Uterus (tissue), 4 donors: Measurements from ENCODE around the gene ENTPD7. TPM values are rescaled to one million over a fixed set of nuclear protein-coding genes. Genes with fewer than 3 reads are reported as not detected.
A peak's percentile ranks its signal among the peaks of the same experiment; 100 is the strongest.

ENCODE experiments used
- DNase-seq, 2 donors: peaks; one replicate each; pipeline ENCODE4 v3.0.0-alpha.2; 2019 to 2020
- H3K27ac ChIP-seq, 2 donors: fragments of 200-600 bp; sonication (generic); 1 replicate in 1 of 2; 2 replicates in 1 of 2; pipeline ENCODE4 v1.5.1; 2016 to 2018
- H3K27me3 ChIP-seq, 2 donors: fragments of 200-600 bp; sonication (generic); one replicate each; pipeline ENCODE4 v1.5.1; 2018 to 2019; ENCODE audit warnings: control low read depth in 1 of 2
- H3K36me3 ChIP-seq, 2 donors: fragments of 200-600 bp; sonication (generic); one replicate each; pipeline ENCODE4 v1.5.1; 2019; ENCODE audit warnings: control low read depth in 1 of 2
- H3K4me1 ChIP-seq, 2 donors: fragments of 200-600 bp; sonication (generic); one replicate each; pipeline ENCODE4 v1.5.1; 2018 to 2019; ENCODE audit warnings: control low read depth in 1 of 2
- H3K4me3 ChIP-seq, 2 donors: fragments of 200-600 bp; sonication (generic); 1 replicate in 1 of 2; 2 replicates in 1 of 2; pipeline ENCODE4 v1.5.1; 2018 to 2019; ENCODE audit warnings: mild to moderate bottlenecking in 1 of 2
- H3K9me3 ChIP-seq, 2 donors: fragments of 200-600 bp; sonication (generic); one replicate each; pipeline ENCODE4 v1.5.1; 2019; ENCODE audit warnings: control low read depth in 1 of 2
- POLR2A ChIP-seq, 2 donors: fragments of 450-650 bp; IDR thresholded peaks; one replicate each; pipeline ENCODE4 v1.6.1; 2016; ENCODE audit warnings: antibody characterized with exemption in 2 of 2, mild to moderate bottlenecking in 1 of 2, moderate library complexity in 1 of 2
- intact Hi-C: fragments of 100-400 bp; cut with DNase I; formaldehyde crosslinking; loops from one replicate; pipeline ENCODE4 v1.15.1; 2023; ENCODE audit warnings: low total_unique reads
- total RNA-seq, 4 donors: library from RNA; depleted of rRNA in 3 of 4; stranded (reverse); fragments of >200 nt in 3 of 4; gene quantifications; one replicate each; pipeline versions ENCODE4 v1.1.0 to v1.2.4, GENCODE V29; 2014 to 2023
- TF ChIP-seq, protein P1 (sequence below), 4 experiments: fragments of 200-600 bp in 2 of 4; fragments of 450-650 bp in 2 of 4; sonication (generic) in 2 of 4; IDR thresholded peaks; one replicate each; pipeline ENCODE4 v1.5.1; 2016 to 2019; ENCODE audit warnings: antibody characterized with exemption in 4 of 4, mild to moderate bottlenecking in 2 of 4, moderate library complexity in 1 of 4
- donor health status: DM: yes; HTN: yes; CAD: no.

The ENTPD7 gene
- total RNA-seq, 4 donors from 2014 or later: 0.26 to 25.2 (median 5.0) TPM

DNA sequence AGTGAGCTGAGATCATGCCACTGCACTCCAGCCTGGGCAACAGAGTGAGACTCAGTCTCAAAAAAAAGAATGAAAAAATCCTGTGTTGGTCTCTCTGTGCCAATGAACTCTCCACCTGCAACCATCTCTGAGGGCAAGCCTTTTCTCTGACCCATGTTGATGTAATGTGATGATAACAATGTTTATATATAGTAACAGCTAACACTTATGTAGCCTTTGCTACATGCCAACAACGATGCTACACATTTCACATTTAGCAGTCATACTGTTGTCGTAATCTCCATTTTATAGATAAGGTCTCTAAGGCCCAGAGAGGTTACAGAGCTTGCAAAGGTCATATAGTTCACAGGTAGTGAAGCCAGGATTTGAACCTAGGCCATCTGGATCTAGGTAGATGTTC is 61.1 kb downstream of the ENTPD7 start:
- TF ChIP-seq, protein P1, sequence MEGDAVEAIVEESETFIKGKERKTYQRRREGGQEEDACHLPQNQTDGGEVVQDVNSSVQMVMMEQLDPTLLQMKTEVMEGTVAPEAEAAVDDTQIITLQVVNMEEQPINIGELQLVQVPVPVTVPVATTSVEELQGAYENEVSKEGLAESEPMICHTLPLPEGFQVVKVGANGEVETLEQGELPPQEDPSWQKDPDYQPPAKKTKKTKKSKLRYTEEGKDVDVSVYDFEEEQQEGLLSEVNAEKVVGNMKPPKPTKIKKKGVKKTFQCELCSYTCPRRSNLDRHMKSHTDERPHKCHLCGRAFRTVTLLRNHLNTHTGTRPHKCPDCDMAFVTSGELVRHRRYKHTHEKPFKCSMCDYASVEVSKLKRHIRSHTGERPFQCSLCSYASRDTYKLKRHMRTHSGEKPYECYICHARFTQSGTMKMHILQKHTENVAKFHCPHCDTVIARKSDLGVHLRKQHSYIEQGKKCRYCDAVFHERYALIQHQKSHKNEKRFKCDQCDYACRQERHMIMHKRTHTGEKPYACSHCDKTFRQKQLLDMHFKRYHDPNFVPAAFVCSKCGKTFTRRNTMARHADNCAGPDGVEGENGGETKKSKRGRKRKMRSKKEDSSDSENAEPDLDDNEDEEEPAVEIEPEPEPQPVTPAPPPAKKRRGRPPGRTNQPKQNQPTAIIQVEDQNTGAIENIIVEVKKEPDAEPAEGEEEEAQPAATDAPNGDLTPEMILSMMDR (IDR thresholded peaks at IDR 0.05): no peak
- no peak for TF ChIP-seq POLR2A (IDR thresholded peaks at IDR 0.05)
- H3K9me3 ChIP-seq: no peaks in the 10 kb centered on the region
- DNase-seq: no peak
- H3K27me3 ChIP-seq: no peaks in the 10 kb centered on the region
- no peaks in the 10 kb centered on the region for H3K4me1 ChIP-seq
- intact Hi-C loops: no loop called here
- H3K36me3 ChIP-seq: no peaks in the 10 kb centered on the region
- H3K27ac ChIP-seq: no peak overlapping the region
- no peak overlapping the region for H3K4me3 ChIP-seq

DNA sequence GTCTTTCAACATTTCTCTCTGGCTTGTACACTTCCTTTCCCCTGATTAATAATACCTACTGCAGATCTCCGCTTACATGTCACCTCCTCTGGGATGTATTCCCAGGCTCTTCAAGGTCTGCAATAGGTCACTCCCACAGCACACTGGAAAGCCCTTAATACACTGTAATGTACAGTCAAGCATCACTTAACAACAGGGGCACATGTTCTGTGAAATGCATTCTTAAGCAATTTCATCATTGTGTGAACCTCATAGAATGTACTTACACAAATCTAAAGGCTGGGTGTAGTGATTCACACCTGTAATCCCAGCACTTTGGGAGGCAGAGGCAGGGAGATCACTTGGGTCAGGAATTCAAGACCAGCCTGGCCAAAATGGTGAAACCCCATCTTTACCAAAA is 70.7 kb downstream of the ENTPD7 start:
- Histone ChIP-seq H3K4me3 (no peak overlapping the region), H3K9me3 (no peaks in the 10 kb centered on the region), H3K27me3 (no peaks in the 10 kb centered on the region), H3K27ac (no peak overlapping the region), H3K4me1 (peaks cover 0 to 6% of the 10 kb centered on the region in 2 donors), H3K36me3 (no peaks in the 10 kb centered on the region)
- DNase-seq: no peak
- intact Hi-C loops: no loop called here
- TF ChIP-seq POLR2A (IDR thresholded peaks at IDR 0.05): no peak
- TF ChIP-seq, protein P1 (IDR thresholded peaks at IDR 0.05): no peak

DNA sequence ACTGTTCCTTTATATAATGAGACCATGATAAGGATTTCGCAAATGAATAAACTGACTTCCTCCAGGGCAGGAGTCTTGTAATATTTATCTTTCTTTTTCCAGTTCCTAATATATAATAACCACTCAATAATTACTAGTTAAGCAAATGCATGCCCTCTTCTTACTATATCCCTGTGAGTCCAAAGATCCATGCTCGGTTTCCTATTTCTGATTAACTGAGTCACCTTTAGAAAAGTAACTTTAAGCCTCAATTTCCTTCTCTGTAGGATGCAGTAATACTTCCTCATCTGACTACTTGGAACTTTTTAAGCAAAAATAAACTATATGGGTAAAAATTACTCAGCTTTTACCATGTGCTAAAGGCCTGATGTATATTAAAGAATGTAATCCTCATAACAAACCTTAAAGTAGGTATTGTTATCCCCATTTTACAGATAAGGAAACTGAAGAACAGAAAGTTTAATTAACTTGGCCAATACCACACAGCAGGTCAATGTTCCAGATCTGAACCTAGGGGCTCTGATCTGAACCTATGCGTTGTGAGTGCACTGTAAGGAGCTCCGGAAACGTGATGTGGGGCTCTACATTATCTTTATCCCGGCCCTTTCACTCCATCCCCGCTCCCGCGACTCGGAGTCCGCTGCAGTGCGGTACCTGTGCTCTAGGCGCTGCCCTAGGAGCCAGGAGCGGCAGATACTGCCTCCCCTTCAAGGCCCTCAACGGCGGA is 72.2 kb downstream of the ENTPD7 start:
- intact Hi-C loops: no loop called here
- no peaks in the 10 kb centered on the region for H3K9me3 ChIP-seq
- peak overlapping the region; percentile 90 to 92 for H3K4me3 ChIP-seq
- H3K4me1 ChIP-seq: peaks cover 0 to 6% of the 10 kb centered on the region in 2 donors
- no peak for DNase-seq
- H3K27me3 ChIP-seq: no peaks in the 10 kb centered on the region
- peak overlapping the region; percentile 84 to 85 for H3K27ac ChIP-seq
- H3K36me3 ChIP-seq: no peaks in the 10 kb centered on the region
- TF ChIP-seq, protein P1 (IDR thresholded peaks at IDR 0.05): no peak
- TF ChIP-seq POLR2A (IDR thresholded peaks at IDR 0.05): no peak

DNA sequence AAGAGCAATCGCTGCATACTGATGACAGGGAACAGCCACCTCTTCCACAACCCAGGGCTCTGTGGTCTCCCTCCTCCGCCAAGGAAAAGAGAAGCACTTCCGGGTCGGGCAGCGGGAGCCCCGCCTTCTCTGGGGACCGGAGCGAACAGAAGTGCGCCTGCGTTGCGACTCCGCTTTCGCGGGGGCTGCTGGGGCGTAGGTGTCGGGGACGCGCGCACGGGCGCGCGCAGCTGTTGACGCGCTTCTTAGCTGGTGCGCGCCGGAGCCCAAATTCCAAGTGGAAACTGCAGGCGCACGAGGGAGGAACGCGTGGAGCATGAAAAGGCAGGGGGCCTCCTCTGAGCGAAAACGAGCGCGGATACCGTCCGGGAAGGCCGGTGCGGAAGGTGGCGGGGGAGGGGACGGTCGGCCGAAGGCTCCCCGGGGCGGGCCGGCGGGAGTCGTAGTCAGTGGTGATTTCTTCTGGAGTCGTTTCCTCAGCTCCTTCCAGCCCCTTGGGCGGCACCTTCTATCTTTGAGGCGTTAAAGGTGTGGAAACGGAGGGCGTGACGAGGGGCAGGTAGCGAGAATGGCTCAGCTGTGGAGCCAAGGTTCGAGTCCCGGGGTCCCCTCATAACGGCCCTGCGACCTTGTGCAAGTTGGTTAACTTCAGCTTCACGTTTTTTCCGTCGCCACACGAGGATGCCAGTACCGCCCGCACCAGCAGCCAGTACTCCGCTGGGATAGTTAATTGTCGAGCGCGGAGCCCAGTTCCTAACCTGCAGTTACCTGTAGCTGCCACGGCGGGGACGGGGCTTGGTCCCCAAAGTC is 72.9 kb downstream of the ENTPD7 start, which contains the start of the genes COX15 and CUTC:
TSS of gene COX15 (minus strand) at position 95 of the 810 bp plus-strand sequence. CDS start at position 17, 78 bp downstream.
TSS of gene CUTC (plus strand) at position 202 of the 810 bp plus-strand sequence. CDS start at position 317, 115 bp downstream.
- intact Hi-C loops: no loop called here
- DNase-seq: peak; percentile 97 to 98
- Histone ChIP-seq H3K4me1 (peaks cover 0 to 6% of the 10 kb centered on the region in 2 donors), H3K36me3 (no peaks in the 10 kb centered on the region), H3K4me3 (peak within 1 kb of the TSS; percentile 90 to 92), H3K9me3 (no peaks in the 10 kb centered on the region), H3K27ac (peak within 1 kb of the TSS; percentile 84 to 85), H3K27me3 (no peaks in the 10 kb centered on the region)
- peak; percentile 86 to 94 for TF ChIP-seq POLR2A (IDR thresholded peaks at IDR 0.05)
- TF ChIP-seq, protein P1 (IDR thresholded peaks at IDR 0.05): peak in 2 of 4 experiments; percentile 20 to 39
